GM12872 (cell line): ENCODE results near the gene EFCC1.

Experiments used
- CTCF ChIP-seq: IDR thresholded peaks from 3 replicates; pipeline ENCODE4 v1.5.1; 2011; ENCODE audit warnings: low read depth, mild to moderate bottlenecking, low read length, moderate library complexity; ENCODE audit not compliant: insufficient read depth

The EFCC1 gene

DNA sequence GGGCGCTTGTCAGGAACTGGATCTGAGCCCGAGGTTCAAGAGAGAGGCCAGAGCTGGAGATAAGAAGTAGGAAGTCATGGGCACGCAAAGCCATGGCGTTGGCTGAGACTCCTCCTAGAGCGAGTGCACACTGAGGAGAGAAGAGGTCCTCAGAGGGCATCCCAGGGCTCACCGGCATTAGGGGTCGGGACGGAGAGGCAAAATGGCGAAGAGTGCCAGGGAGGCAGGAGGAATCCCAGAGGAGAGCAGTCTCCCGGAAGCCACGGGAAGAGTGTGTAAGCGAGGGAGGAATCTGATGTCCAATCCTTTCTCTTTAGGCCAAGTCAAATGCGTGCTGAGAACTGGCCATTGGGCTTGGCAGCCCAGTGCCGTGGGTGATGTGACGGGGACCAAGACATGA is 24.0 kb downstream of the EFCC1 start:
- no peak for TF ChIP-seq CTCF

DNA sequence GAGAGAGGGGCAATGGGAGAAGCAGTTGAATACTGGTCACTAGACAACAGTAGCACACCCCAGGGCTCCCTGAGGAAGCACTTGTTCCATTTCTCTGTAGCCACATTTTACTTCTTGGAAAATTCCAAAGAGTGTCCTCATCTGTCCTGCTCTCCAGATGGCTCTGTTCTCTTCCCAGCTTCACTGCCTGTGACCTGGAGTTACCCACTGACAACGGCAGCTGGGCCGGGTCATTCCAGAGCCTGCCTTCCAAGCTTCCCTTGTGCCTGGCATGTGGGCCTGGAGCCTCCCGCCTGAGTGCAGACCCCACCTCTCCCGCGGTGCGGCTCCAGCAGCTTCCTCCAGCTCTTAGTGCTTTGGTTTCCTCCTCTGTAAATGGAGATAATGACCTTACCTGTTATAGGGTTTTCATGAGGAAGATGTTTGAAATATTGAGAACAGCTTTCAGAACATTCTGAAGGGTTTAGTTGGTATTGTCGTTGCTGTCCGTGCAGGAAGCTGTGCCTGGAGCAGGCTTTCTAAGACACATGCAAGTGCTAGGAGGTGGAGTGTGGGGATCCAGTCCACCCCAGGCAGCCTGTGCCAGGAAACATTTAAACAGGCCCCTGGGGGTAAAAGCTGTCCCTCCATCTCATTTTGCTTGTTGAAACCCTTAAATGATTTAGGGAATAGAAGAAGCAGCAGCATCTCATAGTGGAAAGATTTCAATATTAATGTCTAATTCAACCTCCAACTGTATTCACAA is 24.8 kb downstream of the EFCC1 start:
- no peak for TF ChIP-seq CTCF

DNA sequence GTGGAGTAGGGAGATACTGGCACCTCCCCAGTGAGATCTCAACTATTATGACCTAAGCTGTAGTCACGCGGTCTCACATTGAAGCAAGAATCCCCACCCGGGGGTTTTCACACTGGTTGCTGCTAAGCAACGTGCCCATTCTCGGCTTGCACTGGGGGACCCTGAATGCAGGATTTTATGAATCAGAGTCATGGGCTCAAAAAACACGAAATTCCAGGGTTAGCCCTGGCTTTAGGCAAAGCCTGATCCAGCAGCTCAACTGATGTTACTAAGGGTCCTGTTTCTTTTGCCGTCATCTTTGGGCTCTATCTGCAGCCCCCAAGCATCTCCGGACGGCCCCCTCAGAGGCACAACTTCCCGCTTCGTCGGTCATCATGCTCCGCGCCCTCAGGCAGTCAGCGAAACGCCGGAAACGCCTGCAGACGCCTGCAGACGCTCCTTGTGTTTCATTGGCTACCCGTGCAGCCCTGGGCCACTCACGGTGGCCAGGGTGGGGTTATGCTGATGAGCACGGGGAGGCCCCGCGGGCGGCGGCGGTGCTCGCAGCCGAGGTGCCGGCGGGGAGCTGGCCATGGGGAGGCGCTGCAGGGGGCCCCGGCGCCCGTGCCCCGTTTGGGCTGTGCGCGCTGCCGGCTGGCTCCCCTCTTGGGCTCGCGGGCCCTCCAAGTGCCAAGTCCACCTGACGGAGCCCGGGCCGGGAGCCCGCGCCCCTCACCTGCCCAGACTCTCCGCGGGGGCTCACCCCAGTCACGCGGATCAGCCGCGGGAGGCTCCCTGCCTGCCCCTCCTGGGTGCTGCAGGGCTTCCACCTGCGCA is 25.8 kb downstream of the EFCC1 start:
- peak; percentile 64; the same call in 2 of the 3 replicates for TF ChIP-seq CTCF

DNA sequence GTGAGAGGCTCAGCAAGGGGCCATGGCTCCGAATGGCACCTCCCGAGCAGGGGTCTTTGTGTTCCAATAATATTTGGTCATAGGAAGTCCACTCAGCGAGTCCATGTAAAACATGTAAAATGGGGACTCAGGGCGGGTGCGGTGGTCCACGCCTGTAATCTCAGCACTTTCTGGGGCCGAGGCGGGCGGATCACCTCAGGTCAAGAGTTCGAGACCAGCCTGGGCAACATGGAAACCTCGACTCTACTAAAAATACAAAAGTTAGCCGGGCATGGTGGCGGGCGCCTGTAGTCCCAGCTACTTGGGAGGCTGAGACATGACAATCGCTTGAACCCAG is 26.4 kb downstream of the EFCC1 start:
- no peak for TF ChIP-seq CTCF

DNA sequence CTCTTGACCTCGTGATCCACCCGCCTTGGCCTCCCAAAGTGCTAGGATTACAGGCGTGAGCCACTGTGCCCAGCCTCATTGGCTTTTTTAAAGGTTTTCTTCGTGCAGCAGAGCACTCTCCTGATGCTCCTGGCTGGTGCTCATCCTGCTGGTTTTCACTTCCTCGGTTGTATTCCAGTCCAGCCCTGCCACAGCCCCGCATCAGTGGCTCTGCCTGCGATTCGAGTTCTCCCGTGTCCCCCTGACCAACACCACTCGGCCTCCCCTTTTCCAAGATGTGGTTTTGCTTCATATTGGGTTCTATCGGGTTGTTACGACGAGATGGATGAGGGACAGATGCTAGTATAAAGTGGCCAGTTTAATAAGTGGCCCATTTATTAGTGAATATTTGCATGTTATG is 27.8 kb downstream of the EFCC1 start:
- TF ChIP-seq CTCF: no peak

- TF ChIP-seq CTCF: no peak
Measured at GRCh38 chr3:129030611-129031010, 29.5 kb downstream of the EFCC1 start.

DNA sequence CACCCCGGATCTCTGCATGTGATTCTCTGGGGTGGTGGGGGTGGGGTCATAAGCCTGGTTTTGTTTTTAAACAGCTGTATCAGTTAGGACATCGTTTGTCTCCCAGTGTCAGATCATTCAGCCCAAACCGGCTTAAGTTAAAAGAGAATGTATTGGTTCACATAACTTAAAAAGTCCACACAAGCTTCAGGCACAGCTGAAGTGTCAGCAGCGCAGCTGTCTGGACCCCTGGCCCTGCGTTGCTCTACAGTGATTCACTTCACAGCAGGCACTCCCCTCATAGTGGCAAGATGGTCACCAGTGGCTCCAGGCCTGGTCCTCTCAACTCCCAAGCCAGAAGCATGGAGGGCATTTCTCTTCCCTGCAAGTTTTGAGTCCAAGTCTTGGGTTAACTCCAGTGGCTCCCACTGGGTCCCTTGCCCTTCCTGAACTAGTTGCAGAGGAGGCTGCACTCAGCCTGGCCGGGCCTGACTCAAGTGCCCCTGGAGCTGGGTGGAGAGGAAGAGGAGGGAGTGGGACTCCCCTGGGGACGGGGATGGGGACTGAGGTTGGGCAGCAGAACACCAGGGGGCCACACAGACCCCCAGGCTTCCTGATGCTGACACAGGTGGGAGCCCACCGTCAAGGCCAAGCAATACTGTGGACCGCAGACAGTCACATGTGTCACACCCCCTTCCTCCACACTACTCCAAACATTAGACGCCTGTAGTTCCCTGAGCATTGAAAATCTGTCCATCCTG is 30.5 kb downstream of the EFCC1 start:
- TF ChIP-seq CTCF: no peak
